CD14-positive monocyte (primary cell): Measurements from ENCODE around the gene STX1A. TPM values are rescaled to one million over a fixed set of nuclear protein-coding genes. Genes with fewer than 3 reads are reported as not detected.

Source experiments
- DNase-seq, 3 donors: peaks; one replicate each; pipeline ENCODE4 v3.0.0-alpha.2; 2011 to 2022
- H2AFZ ChIP-seq: 2 replicates; pipeline ENCODE4 v1.6.0; 2012; ENCODE audit warnings: mild to moderate bottlenecking, low read depth, low read length, inconsistent platforms; ENCODE audit not compliant: insufficient read depth, poor library complexity, severe bottlenecking
- H3K27ac ChIP-seq, 2 donors: 1 replicate in 1 of 2; 2 replicates in 1 of 2; pipeline ENCODE4 v1.5.1; 2012 to 2013; ENCODE audit warnings: low read length in 2 of 2, control low read depth in 1 of 2, inconsistent platforms in 1 of 2, low read depth in 1 of 2, mild to moderate bottlenecking in 1 of 2
- H3K27me3 ChIP-seq, 2 donors: one replicate each; pipeline versions ENCODE4 v1.6.0 to v1.6.1; 2011 to 2013; ENCODE audit warnings: low read length in 2 of 2; ENCODE audit not compliant: control insufficient read depth in 2 of 2, insufficient read depth in 2 of 2
- H3K36me3 ChIP-seq, 2 donors: replicated peaks in 1 of 2; 1 replicate in 1 of 2; 2 replicates in 1 of 2; pipeline versions ENCODE4 v1.5.1 to v1.6.1; 2012 to 2013; ENCODE audit warnings: low read length in 2 of 2, control low read depth in 1 of 2, inconsistent platforms in 1 of 2, mild to moderate bottlenecking in 1 of 2; ENCODE audit not compliant: insufficient read depth in 2 of 2, control insufficient read depth in 1 of 2
- H3K4me1 ChIP-seq, 2 donors: 1 replicate in 1 of 2; 2 replicates in 1 of 2; pipeline versions ENCODE4 v1.5.1 to v1.6.1; 2012 to 2013; ENCODE audit warnings: low read length in 2 of 2, control low read depth in 1 of 2, inconsistent platforms in 1 of 2, mild to moderate bottlenecking in 1 of 2, moderate library complexity in 1 of 2; ENCODE audit not compliant: insufficient read depth in 2 of 2, control insufficient read depth in 1 of 2
- H3K4me2 ChIP-seq: replicated peaks from 2 replicates; pipeline ENCODE3; 2012; ENCODE audit warnings: low read length, moderate library complexity, mild to moderate bottlenecking; ENCODE audit not compliant: poor library complexity, severe bottlenecking; ENCODE audit errors: extremely low read depth
- H3K4me3 ChIP-seq, 3 experiments: fragments of 200-600 bp in 1 of 3; sonication (generic) in 1 of 3; replicated peaks in 1 of 3; 1 replicate in 2 of 3; 2 replicates in 1 of 3; pipeline ENCODE4 v1.5.1; 2011 to 2013; ENCODE audit warnings: low read length in 3 of 3, mild to moderate bottlenecking in 3 of 3, control low read depth in 2 of 3, low read depth in 2 of 3, inconsistent platforms in 1 of 3, moderate library complexity in 1 of 3
- H3K79me2 ChIP-seq: 2 replicates; pipeline ENCODE4 v1.6.0; 2012; ENCODE audit warnings: mild to moderate bottlenecking, control low read depth, inconsistent platforms, low read length, moderate library complexity; ENCODE audit not compliant: insufficient read depth
- H3K9ac ChIP-seq: 2 replicates; pipeline ENCODE4 v1.6.0; 2017; ENCODE audit warnings: low read length, mild to moderate bottlenecking; ENCODE audit not compliant: insufficient read depth, poor library complexity, severe bottlenecking
- H3K9me3 ChIP-seq, 2 donors: replicated peaks in 1 of 2; 1 replicate in 1 of 2; 2 replicates in 1 of 2; pipeline versions ENCODE4 v1.5.1 to v1.6.1; 2012 to 2013; ENCODE audit warnings: low read length in 2 of 2, control low read depth in 1 of 2; ENCODE audit not compliant: control insufficient read depth in 1 of 2, insufficient read depth in 1 of 2
- H4K20me1 ChIP-seq: 2 replicates; pipeline ENCODE4 v1.6.0; 2012; ENCODE audit warnings: mild to moderate bottlenecking, low read length, control low read depth, moderate library complexity; ENCODE audit not compliant: insufficient read depth
- H3K27ac Mint-ChIP-seq, 7 donors: one replicate each; pipeline ENCODE4 v1.8.0; 2020; ENCODE audit warnings: mild to moderate bottlenecking in 7 of 7, mixed read lengths in 7 of 7, moderate library complexity in 6 of 7, inconsistent platforms in 2 of 7
- H3K27me3 Mint-ChIP-seq, 3 donors: one replicate each; pipeline ENCODE4 v1.8.0; 2021 to 2022; ENCODE audit warnings: low read depth in 3 of 3, mild to moderate bottlenecking in 3 of 3, mixed read lengths in 3 of 3, moderate library complexity in 3 of 3, inconsistent platforms in 1 of 3
- H3K36me3 Mint-ChIP-seq, 2 donors: one replicate each; pipeline ENCODE4 v1.8.0; 2020; ENCODE audit warnings: mixed read lengths in 2 of 2, inconsistent platforms in 1 of 2, mild to moderate bottlenecking in 1 of 2
- H3K4me1 Mint-ChIP-seq: one replicate; pipeline ENCODE4 v1.8.0; 2020; ENCODE audit warnings: mild to moderate bottlenecking, mixed read lengths
- H3K4me3 Mint-ChIP-seq, 2 donors: one replicate each; pipeline ENCODE4 v1.8.0; 2020; ENCODE audit warnings: mild to moderate bottlenecking in 2 of 2, mixed read lengths in 2 of 2, moderate library complexity in 1 of 2
- H3K9me3 Mint-ChIP-seq, 7 donors: one replicate each; pipeline ENCODE4 v1.8.0; 2020 to 2022; ENCODE audit warnings: mixed read lengths in 7 of 7, mild to moderate bottlenecking in 6 of 7, moderate library complexity in 6 of 7, inconsistent platforms in 2 of 7
- WGBS: methylation state at CpG from one replicate; pipeline ENCODE4 v1.1.5; 2013; ENCODE audit warnings: missing lambda C conversion rate; ENCODE audit not compliant: insufficient coverage; 5-methylcytosine and 5-hydroxymethylcytosine counted together
- intact Hi-C, 2 donors: fragments of 100-400 bp; cut with micrococcal nuclease; formaldehyde crosslinking; loops; one replicate each; pipeline versions ENCODE4 v1.15.0 to v1.15.1; 2023
- polyA plus RNA-seq, 3 donors: library from polyadenylated mRNA; depleted of rRNA in 1 of 3; unstranded in 2 of 3; stranded (reverse) in 1 of 3; fragments of 300-500 nt in 2 of 3; fragments of >200 nt in 1 of 3; fragmentation: Illumina TruSeq in 2 of 3; gene quantifications; 1 replicate in 2 of 3; 2 replicates in 1 of 3; pipeline ENCODE4 v1.2.3, GENCODE V29; 2012 to 2021
- TF ChIP-seq, protein P1 (sequence below): fragments of 200-600 bp; IDR thresholded peaks from one replicate; pipeline ENCODE4 v1.8.0; 2022; ENCODE audit warnings: antibody characterized with exemption, mild to moderate bottlenecking

STX1A gene
- polyA plus RNA-seq, 3 donors: 0.27 to 2.7 (median 0.37) TPM

DNA sequence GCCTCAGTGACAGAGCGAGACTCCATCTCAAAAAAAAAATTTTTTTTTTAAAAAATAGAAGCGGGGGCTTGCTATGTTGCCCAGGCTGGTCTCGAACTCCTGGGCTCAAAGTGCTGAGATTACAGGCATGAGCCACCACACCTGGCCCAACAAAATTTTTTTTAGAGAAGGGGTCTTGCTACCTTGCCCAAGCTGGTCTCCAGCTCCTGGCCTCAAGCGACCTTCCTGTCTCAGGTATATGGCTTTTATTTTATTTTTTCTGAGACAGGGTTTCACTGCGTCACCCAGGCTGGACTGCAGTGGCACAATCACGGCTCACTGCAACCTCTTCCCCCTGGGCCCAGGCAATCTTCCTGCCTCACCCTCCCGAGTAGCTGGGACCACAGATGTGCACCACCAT is 20.7 kb upstream of the STX1A start:
- TF ChIP-seq, protein P1, sequence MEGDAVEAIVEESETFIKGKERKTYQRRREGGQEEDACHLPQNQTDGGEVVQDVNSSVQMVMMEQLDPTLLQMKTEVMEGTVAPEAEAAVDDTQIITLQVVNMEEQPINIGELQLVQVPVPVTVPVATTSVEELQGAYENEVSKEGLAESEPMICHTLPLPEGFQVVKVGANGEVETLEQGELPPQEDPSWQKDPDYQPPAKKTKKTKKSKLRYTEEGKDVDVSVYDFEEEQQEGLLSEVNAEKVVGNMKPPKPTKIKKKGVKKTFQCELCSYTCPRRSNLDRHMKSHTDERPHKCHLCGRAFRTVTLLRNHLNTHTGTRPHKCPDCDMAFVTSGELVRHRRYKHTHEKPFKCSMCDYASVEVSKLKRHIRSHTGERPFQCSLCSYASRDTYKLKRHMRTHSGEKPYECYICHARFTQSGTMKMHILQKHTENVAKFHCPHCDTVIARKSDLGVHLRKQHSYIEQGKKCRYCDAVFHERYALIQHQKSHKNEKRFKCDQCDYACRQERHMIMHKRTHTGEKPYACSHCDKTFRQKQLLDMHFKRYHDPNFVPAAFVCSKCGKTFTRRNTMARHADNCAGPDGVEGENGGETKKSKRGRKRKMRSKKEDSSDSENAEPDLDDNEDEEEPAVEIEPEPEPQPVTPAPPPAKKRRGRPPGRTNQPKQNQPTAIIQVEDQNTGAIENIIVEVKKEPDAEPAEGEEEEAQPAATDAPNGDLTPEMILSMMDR: no peak
- no peak for DNase-seq
- Histone ChIP-seq H3K4me1 (peaks cover 20 to 29% of the 10 kb centered on the region in 2 donors), H4K20me1 (peaks cover 12% of the 10 kb centered on the region), H3K4me2 (no peak overlapping the region), H3K27me3 (peaks cover 0 to 12% of the 10 kb centered on the region in 2 donors), H3K9ac (no peak overlapping the region), H3K4me3 (no peak overlapping the region), H3K79me2 (peaks cover 5% of the 10 kb centered on the region), H2AFZ (no peak overlapping the region), H3K36me3 (peaks cover 13 to 15% of the 10 kb centered on the region in 2 donors), H3K9me3 (no peaks in the 10 kb centered on the region), H3K27ac (no peak overlapping the region)
- Mint-ChIP-seq H3K4me1 (peaks cover 12% of the 10 kb centered on the region), H3K36me3 (peaks cover 12 to 23% of the 10 kb centered on the region in 2 donors), H3K4me3 (no peak overlapping the region), H3K9me3 (peaks cover 0 to 2% (median 0%) of the 10 kb centered on the region in 7 donors), H3K27ac (no peak overlapping the region), H3K27me3 (peaks cover 16 to 32% (median 27%) of the 10 kb centered on the region in 3 donors)
- intact Hi-C loops: no loop called here
- 89% methylated on average over 5 of the region's 7 CpGs for WGBS

DNA sequence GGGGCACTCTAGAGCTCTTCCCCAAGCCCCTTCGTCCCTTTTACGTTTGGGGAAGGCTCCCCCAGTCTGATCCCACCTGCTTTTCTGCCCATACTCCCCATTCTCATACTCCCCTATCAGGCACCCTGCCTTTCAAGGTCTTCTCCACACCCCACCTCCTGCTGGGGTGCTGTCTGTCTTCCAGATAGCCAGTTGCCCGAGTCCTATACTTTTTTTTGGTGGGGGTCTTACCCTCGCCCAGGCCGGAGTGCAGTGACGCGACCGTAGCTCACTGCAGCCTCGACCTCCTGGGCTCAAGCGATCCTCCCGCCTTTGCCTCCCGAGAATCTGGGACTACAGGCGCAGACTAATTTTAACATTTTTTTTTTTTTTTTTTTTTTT is 19.9 kb upstream of the STX1A start:
- TF ChIP-seq, protein P1: no peak
- Histone ChIP-seq H3K4me1 (peaks cover 26 to 36% of the 10 kb centered on the region in 2 donors), H4K20me1 (peaks cover 12% of the 10 kb centered on the region), H3K9ac (peak overlapping the region; percentile 74), H3K79me2 (peaks cover 5% of the 10 kb centered on the region), H3K27me3 (peaks cover 0 to 12% of the 10 kb centered on the region in 2 donors), H3K36me3 (peaks cover 13 to 15% of the 10 kb centered on the region in 2 donors), H2AFZ (peak overlapping the region; percentile 99), H3K4me3 (peak overlapping the region; percentile 60 to 87 (median 78)), H3K9me3 (peaks cover 0 to 7% of the 10 kb centered on the region in 2 donors), H3K4me2 (peak overlapping the region; percentile 93), H3K27ac (peak overlapping the region in 1 of 2 donors; percentile 77)
- intact Hi-C loops: loop anchor here (5.0 to 10.0 kb wide), 2 partner anchors 57 to 115 kb away; partner anchors contain the start of genes BUD23 (in 2 of the 2) and DNAJC30 (in 2 of the 2)
- Mint-ChIP-seq H3K4me1 (peaks cover 20% of the 10 kb centered on the region), H3K4me3 (peak overlapping the region; percentile 93), H3K9me3 (peaks cover 0 to 7% (median 3%) of the 10 kb centered on the region in 7 donors), H3K27ac (peak overlapping the region in 6 of 7 donors; percentile 10 to 92 (median 70)), H3K36me3 (peaks cover 12 to 23% of the 10 kb centered on the region in 2 donors), H3K27me3 (peaks cover 13 to 32% (median 26%) of the 10 kb centered on the region in 3 donors)
- WGBS: 57% methylated on average over 7 of the region's 13 CpGs
- no peak for DNase-seq
